GM23338 (cell line): ENCODE results near the gene HGFAC. TPM values are rescaled to one million over a fixed set of nuclear protein-coding genes. Genes with fewer than 3 reads are reported as not detected.

Experiments used
- ATAC-seq: fragments of 200-7000 bp; cut with Tn5 transposase; 3 replicates; pipeline ENCODE4 v1.9.1; 2020
- DNase-seq: peaks from one replicate; pipeline ENCODE4 v3.0.0-alpha.2; 2015; ENCODE audit warnings: low spot score
- H2AFZ ChIP-seq: fragments of 200-600 bp; sonication (generic); 2 replicates; pipeline ENCODE4 v1.8.0; 2016; ENCODE audit warnings: antibody characterized with exemption, mild to moderate bottlenecking, moderate library complexity
- H3F3A ChIP-seq: fragments of 200-600 bp; sonication (generic); replicated peaks from 2 replicates; pipeline ENCODE4 v1.8.0; 2017; ENCODE audit warnings: antibody characterized with exemption, mixed run types, low read depth
- H3K27ac ChIP-seq: fragments of 200-600 bp; sonication (generic); 2 replicates; pipeline ENCODE4 v1.6.1; 2016; ENCODE audit warnings: low read depth
- H3K27me3 ChIP-seq: fragments of 200-600 bp; sonication (generic); 2 replicates; pipeline ENCODE4 v1.8.0; 2016; ENCODE audit warnings: mild to moderate bottlenecking, mixed run types, moderate library complexity; ENCODE audit not compliant: insufficient read depth
- H3K36me3 ChIP-seq: fragments of 200-600 bp; sonication (generic); 2 replicates; pipeline ENCODE4 v1.8.0; 2016; ENCODE audit warnings: mild to moderate bottlenecking; ENCODE audit not compliant: insufficient read depth
- H3K4me1 ChIP-seq: fragments of 200-600 bp; sonication (generic); 2 replicates; pipeline ENCODE4 v1.8.0; 2016; ENCODE audit warnings: mild to moderate bottlenecking, moderate library complexity; ENCODE audit not compliant: insufficient read depth
- H3K4me2 ChIP-seq: fragments of 200-600 bp; sonication (generic); 2 replicates; pipeline ENCODE4 v1.7.1; 2017; ENCODE audit warnings: mixed run types
- H3K4me3 ChIP-seq: fragments of 200-600 bp; sonication (generic); 2 replicates; pipeline ENCODE4 v1.6.1; 2016; ENCODE audit warnings: mixed run types
- H3K79me2 ChIP-seq: fragments of 200-600 bp; sonication (generic); replicated peaks from 2 replicates; pipeline ENCODE4 v1.8.0; 2017; ENCODE audit warnings: mild to moderate bottlenecking; ENCODE audit not compliant: insufficient read depth
- H3K9me2 ChIP-seq: fragments of 200-600 bp; sonication (generic); 2 replicates; pipeline ENCODE4 v1.8.0; 2017; ENCODE audit not compliant: insufficient read depth
- H4K20me1 ChIP-seq: fragments of 200-600 bp; sonication (generic); replicated peaks from 2 replicates; pipeline ENCODE4 v1.8.0; 2017; ENCODE audit warnings: mild to moderate bottlenecking; ENCODE audit not compliant: insufficient read depth
- H3K27ac Mint-ChIP-seq: 2 replicates; pipeline ENCODE4 v1.8.0; 2020; ENCODE audit warnings: inconsistent platforms, mild to moderate bottlenecking, moderate library complexity, mixed read lengths
- H3K27me3 Mint-ChIP-seq: 3 replicates; pipeline ENCODE4 v1.8.0; 2022; ENCODE audit warnings: low read depth, mild to moderate bottlenecking, moderate library complexity, mixed read lengths, inconsistent platforms; ENCODE audit not compliant: insufficient read depth, poor library complexity
- H3K36me3 Mint-ChIP-seq: 3 replicates; pipeline ENCODE4 v1.8.0; 2021; ENCODE audit warnings: low read depth, mild to moderate bottlenecking, inconsistent platforms, moderate library complexity, mixed read lengths
- H3K4me1 Mint-ChIP-seq: 3 replicates; pipeline ENCODE4 v1.8.0; 2020; ENCODE audit warnings: mild to moderate bottlenecking, inconsistent platforms, mixed read lengths
- H3K4me3 Mint-ChIP-seq: 3 replicates; pipeline ENCODE4 v1.8.0; 2021; ENCODE audit warnings: moderate library complexity, mild to moderate bottlenecking, inconsistent platforms, mixed read lengths
- H3K9me3 Mint-ChIP-seq: 3 replicates; pipeline ENCODE4 v1.8.0; 2020; ENCODE audit warnings: moderate library complexity, mild to moderate bottlenecking, inconsistent platforms, mixed read lengths
- CREB1 ChIP-seq: fragments of 250-450 bp; sonication (Bioruptor Pico); IDR thresholded peaks from 2 replicates; pipeline ENCODE4 v1.5.0; 2020; ENCODE audit warnings: low read depth, mild to moderate bottlenecking, moderate library complexity
- EZH2 ChIP-seq: fragments of 200-600 bp; sonication (generic); IDR thresholded peaks from one replicate; pipeline ENCODE4 v1.8.0; 2017; ENCODE audit warnings: antibody characterized with exemption, mild to moderate bottlenecking, low read depth; ENCODE audit not compliant: unreplicated experiment
- EZH2phosphoT487 ChIP-seq: fragments of 200-600 bp; sonication (generic); IDR thresholded peaks from one replicate; pipeline ENCODE4 v1.8.1; 2018; ENCODE audit warnings: antibody characterized with exemption; ENCODE audit not compliant: unreplicated experiment
- NANOG ChIP-seq: IDR thresholded peaks from 2 replicates; pipeline ENCODE4 v1.6.1; 2016; ENCODE audit warnings: antibody characterized with exemption, borderline replicate concordance
- POLR2AphosphoS5 ChIP-seq: IDR thresholded peaks from 2 replicates; pipeline ENCODE4 v1.6.1; 2016; ENCODE audit warnings: antibody characterized with exemption, low read depth
- REST ChIP-seq: IDR thresholded peaks from one replicate; pipeline ENCODE4 v1.6.1; 2018; ENCODE audit warnings: antibody characterized with exemption; ENCODE audit not compliant: unreplicated experiment
- ZNF114 ChIP-seq: fragments of 250-450 bp; sonication (Bioruptor Pico); IDR thresholded peaks from 2 replicates; pipeline ENCODE4 v1.5.0; 2020; ENCODE audit warnings: mild to moderate bottlenecking, moderate library complexity
- polyA plus RNA-seq: library from polyadenylated mRNA; unstranded; fragments of >200 nt; fragmentation: Nextera tagmentation; extraction: Ambion mirVana; gene quantifications from 2 replicates; pipeline ENCODE4 v1.2.1, GENCODE V29; 2016
- total RNA-seq: library from RNA; depleted of rRNA; stranded (reverse); fragments of >200 nt; shearing (Covaris generic); gene quantifications from 2 replicates; pipeline ENCODE4 v1.2.3, GENCODE V29; 2014
- TF ChIP-seq, protein P1 (sequence below), 2 experiments: fragments of 200-600 bp in 1 of 2; sonication (generic) in 1 of 2; conservative IDR thresholded peaks; 2 replicates each; pipeline versions ENCODE4 v1.5.1 to v1.6.1; 2016 to 2017; ENCODE audit warnings: antibody characterized with exemption in 2 of 2, low read depth in 2 of 2, mild to moderate bottlenecking in 2 of 2, moderate library complexity in 1 of 2

Gene HGFAC
- total and polyA plus RNA-seq, 2 experiments from 2014 or later = 0.94 TPM; not detected in 1

DNA sequence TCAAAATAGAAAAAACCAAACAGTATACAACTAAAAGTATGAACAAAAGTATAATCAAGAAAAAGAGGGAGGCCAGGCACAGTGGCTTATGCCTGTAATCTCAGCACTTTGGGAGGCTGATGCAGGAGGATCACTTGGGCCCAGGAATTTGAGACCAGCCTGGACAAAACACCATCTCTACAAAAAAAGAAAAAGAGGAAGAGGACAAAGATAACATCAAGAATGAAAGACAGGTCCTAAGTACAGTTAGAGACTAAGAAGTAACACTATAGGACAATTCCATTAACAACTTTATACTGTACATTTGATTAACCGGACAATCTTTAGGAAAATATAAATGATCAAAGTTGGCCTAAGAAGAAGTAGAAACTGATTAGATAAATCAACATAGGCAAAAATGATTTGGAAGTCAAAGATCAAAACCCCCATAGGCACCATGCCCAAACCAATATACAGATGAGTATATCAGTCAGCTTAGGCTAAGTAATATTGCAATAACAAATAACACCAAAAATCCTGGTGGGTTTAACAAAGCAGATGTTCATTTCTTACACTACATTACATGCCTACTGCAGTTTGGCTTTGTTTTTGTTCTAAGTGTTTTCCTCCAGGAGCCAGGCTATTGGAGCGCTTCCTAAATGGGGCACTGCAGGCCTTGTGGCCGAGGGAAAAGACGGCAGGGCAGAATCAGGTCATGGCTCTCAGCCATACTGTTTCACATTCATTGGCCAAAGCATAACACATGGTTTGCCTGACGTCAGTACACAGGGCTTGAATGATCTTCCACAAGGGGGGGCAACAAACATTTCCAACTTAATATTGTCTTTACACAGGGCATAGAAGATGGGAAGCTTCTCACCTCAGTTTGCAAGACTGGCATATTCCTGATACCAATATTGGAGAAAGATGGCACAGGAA, 42.2 kb upstream of the HGFAC start:
- no peak overlapping the region for H3K4me3 Mint-ChIP-seq
- Histone ChIP-seq H3K9me2 (no peaks in the 10 kb centered on the region), H3K36me3 (no peaks in the 10 kb centered on the region), H3K79me2 (no peaks in the 10 kb centered on the region), H2AFZ (no peak overlapping the region), H3K4me3 (no peak overlapping the region), H3K4me1 (no peaks in the 10 kb centered on the region), H3K4me2 (no peak overlapping the region), H3K27me3 (no peaks in the 10 kb centered on the region), H3F3A (no peaks in the 10 kb centered on the region), H4K20me1 (no peaks in the 10 kb centered on the region), H3K27ac (no peak overlapping the region)
- peaks cover 16% of the 10 kb centered on the region for H3K36me3 Mint-ChIP-seq
- H3K9me3 Mint-ChIP-seq = peaks cover 13% of the 10 kb centered on the region
- no peak overlapping the region for H3K27ac Mint-ChIP-seq
- peaks cover 2% of the 10 kb centered on the region for H3K27me3 Mint-ChIP-seq
- H3K4me1 Mint-ChIP-seq = no peaks in the 10 kb centered on the region; the same call in 2 of the 3 replicates
- TF ChIP-seq CREB1 (CRISPR knock-in tag) = peak; percentile 45; the same call in 1 of the 2 replicates
- TF ChIP-seq REST = no peak
- no peak for TF ChIP-seq EZH2
- TF ChIP-seq POLR2AphosphoS5 = no peak
- TF ChIP-seq, protein P1, sequence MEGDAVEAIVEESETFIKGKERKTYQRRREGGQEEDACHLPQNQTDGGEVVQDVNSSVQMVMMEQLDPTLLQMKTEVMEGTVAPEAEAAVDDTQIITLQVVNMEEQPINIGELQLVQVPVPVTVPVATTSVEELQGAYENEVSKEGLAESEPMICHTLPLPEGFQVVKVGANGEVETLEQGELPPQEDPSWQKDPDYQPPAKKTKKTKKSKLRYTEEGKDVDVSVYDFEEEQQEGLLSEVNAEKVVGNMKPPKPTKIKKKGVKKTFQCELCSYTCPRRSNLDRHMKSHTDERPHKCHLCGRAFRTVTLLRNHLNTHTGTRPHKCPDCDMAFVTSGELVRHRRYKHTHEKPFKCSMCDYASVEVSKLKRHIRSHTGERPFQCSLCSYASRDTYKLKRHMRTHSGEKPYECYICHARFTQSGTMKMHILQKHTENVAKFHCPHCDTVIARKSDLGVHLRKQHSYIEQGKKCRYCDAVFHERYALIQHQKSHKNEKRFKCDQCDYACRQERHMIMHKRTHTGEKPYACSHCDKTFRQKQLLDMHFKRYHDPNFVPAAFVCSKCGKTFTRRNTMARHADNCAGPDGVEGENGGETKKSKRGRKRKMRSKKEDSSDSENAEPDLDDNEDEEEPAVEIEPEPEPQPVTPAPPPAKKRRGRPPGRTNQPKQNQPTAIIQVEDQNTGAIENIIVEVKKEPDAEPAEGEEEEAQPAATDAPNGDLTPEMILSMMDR (conservative IDR thresholded peaks at IDR 0.05; ENCODE audit: low read depth in 2 of 2) = peak in 1 of 2 experiments; percentile 13; a peak in 2 of 4 replicates
- TF ChIP-seq ZNF114 = no peak
- DNase-seq (no peak), ATAC-seq (peak; percentile 78)

DNA sequence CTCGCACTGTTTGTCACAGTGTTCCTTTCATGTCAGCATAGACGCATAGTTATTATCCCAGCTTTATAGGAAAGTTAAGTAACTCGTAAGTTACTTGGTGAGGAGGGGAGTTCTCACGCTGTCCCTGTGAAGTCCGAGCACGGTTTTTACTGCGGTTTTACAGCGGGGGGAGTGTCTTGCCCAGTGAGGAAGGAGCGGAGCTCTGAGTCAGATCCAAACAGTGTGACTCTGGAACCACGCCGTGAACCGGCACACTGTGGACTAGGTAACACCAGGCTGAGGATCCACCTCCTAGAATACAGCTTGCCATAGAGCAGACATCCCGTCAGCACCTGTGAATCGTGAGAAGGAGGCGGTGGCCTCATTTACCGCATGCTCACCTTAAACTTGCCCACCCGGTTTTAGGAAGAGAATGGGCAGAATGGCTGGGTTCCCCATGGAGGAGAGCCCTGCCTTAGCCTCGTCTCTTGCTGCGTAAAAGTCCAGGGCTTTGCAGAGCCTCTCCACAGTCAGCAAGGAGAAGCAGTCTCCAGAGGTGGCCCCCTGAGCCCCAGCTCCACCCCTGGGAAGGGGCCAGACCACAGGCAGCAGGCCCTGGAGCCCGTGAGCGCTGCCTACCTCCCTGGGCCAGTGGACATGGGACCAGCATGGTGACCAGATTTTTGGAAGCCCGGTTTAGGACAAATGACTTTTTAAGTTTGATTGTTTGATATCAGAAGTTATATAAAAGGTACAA, 40.2 kb upstream of the HGFAC start:
- peaks cover 15% of the 10 kb centered on the region for H3K36me3 Mint-ChIP-seq
- H3K4me3 Mint-ChIP-seq = no peak overlapping the region
- no peaks in the 10 kb centered on the region for H4K20me1 ChIP-seq
- DNase-seq (no peak), ATAC-seq (peak; percentile 65)
- H2AFZ ChIP-seq = no peak overlapping the region
- H3K27me3 ChIP-seq = no peaks in the 10 kb centered on the region
- H3K79me2 ChIP-seq = no peaks in the 10 kb centered on the region
- no peak overlapping the region for H3K4me3 ChIP-seq
- no peaks in the 10 kb centered on the region for H3K36me3 ChIP-seq
- no peaks in the 10 kb centered on the region for H3K9me2 ChIP-seq
- H3K9me3 Mint-ChIP-seq = peaks cover 11% of the 10 kb centered on the region
- no peaks in the 10 kb centered on the region for H3K4me1 ChIP-seq
- no peak overlapping the region for H3K27ac ChIP-seq
- H3K4me1 Mint-ChIP-seq = no peaks in the 10 kb centered on the region; the same call in 2 of the 3 replicates
- H3F3A ChIP-seq = no peaks in the 10 kb centered on the region
- H3K27me3 Mint-ChIP-seq = peaks cover 5% of the 10 kb centered on the region
- H3K4me2 ChIP-seq = no peak overlapping the region
- no peak overlapping the region for H3K27ac Mint-ChIP-seq
- TF ChIP-seq NANOG (no peak), EZH2 (no peak), REST (no peak), POLR2AphosphoS5 (no peak), CREB1 (CRISPR knock-in tag) (no peak), EZH2phosphoT487 (no peak)
